ENCODE measurements around the gene HMG20A.

GRCh38 chr15:77495838-77496596 is 75.3 kb downstream of the HMG20A start:
- no peak for TF ChIP-seq CTCF (IDR thresholded peaks at IDR 0.05 in 2 of 3, conservative IDR thresholded peaks at IDR 0.05 in 1 of 3; ENCODE audit: control insufficient read depth in 2 of 3, extremely low read depth in 1 of 3, insufficient read depth in 1 of 3, low read depth in 3 of 3, low read length in 3 of 3)
- TF ChIP-seq PML (IDR thresholded peaks at IDR 0.05; ENCODE audit: low read length), result no peak
- TF ChIP-seq NRF1 (conservative IDR thresholded peaks at IDR 0.05; ENCODE audit: low read depth, low read length), result no peak
- no peak for TF ChIP-seq SPI1 (IDR thresholded peaks at IDR 0.05; ENCODE audit: borderline replicate concordance, insufficient read depth, low read depth, low read length)
- TF ChIP-seq NKRF (conservative IDR thresholded peaks at IDR 0.05), result no peak
- TF ChIP-seq POLR2A (IDR thresholded peaks at IDR 0.05; ENCODE audit: low read depth, low read length), result no peak
- TF ChIP-seq EZH2 (IDR thresholded peaks at IDR 0.05; ENCODE audit: borderline replicate concordance, control insufficient read depth, low read depth, low read length), result no peak
- TF ChIP-seq ASH2L (IDR thresholded peaks at IDR 0.05; ENCODE audit: borderline replicate concordance, low read depth), result no peak
